HUDEP-2 (cell line): ENCODE data around the gene HORMAD2.

Experiments
- DNase-seq, 76 experiments: peaks; one replicate each; lab custom pipeline; 2025; ENCODE audit not compliant: unreplicated experiment in 76 of 76; lab: John Stamatoyannopoulos, UW

HORMAD2 gene

DNA sequence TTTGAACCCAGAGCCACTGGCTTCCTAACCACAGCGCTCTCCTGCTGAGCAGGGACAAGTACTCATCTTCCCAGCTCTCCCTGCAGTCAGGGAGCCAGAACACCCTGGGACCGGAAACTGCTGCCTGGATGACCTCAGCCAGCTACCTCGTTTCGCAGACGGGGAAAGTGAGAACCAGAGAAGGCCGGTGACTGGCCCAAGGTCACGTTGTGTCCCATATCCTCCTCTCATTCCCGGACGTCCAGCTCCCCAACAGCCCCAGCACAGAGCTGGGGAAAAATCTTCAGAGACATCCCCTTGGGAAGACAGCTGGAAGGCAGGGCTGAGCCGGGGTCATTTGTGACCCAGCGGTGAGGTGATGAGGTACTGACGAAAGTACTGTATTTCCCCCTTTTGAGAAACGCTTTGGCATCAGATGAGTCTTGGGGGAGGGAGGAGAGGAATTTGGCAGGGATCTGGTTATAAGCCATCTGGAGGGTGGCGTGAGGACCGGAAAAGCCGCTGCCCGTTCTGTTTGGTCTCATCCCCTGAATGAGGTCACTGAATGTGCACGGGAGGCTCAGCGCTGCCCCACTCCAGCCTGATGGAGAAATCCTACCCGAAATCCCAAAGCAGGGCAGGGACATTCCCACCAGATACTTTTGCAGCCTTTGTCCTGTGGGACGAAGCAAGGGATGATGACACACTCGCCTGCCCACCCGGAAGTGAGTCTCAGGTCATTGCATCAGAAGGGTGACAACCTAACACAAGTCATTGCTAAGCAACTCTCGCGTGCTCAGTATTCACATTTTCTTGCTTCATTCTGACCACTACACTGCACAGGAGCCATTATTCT is 125.2 kb downstream of the HORMAD2 start:
- no peak for DNase-seq

DNA sequence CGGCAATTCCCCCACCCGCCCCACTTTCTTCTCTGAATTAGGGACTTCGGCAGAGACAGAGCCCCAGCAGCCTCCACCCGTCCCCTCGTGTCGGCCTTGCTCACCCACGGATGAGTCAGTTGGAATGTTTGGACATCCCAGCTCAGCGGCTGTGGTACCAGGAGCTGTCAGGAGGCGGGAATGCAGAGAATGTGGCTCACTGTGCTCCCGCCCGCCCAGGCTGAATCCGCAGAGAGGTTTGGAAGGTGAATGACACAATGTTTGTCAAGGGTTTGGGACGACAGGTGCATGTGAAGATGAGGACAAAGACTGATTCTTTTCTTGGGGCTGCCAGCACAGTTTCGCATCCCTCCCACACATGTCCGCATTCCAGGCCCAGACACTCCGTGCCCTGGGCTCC is 126.7 kb downstream of the HORMAD2 start:
- no peak for DNase-seq

DNA sequence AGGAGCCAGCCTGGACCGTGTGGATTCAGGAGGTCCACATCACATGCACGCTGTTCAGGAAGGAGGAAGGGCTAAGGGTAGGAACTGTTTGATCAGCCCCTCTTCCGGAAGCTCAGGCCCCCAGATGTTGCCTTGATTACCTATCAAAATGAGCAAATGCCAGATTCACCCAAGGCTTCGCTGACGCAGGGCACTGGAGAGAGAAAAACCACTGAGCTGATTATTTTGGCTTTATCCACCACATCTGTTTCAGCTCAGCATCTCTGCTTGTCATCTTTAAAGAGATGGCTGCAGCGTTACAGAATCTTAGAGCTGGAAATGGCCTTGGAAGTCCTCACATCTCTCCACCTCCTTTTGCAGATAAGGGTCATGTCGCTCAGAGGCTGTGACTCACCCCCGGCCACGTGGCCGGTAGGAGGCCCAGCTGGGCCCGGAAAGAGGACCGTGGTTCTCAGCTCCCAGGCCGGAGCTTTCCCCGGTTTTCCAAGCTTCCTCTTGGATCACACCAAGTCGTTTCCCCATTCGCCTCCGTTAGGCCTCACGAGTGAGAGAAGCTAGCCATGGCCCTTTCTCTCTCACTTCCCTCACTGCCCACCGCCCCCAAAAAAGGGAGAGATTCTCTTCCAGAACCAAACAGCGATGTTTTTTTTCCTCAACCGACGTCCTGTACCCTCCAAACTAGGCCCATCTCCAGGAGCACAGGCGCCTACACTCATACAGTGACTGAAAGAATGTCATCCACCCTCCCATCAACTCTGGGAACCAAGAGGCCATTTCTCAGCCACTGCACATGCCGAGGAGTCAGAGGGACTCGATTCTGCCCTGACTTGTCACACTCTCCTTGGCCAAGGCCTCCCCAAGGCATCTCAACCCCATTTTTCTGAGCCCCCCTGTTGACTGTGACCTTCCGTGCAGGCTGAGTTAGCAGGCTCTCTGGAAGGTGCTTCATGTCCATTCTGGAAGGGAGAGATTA is 128.7 kb downstream of the HORMAD2 start:
- peak in 73 of 76 experiments; percentile 31 to 88 (median 69) for DNase-seq

DNA sequence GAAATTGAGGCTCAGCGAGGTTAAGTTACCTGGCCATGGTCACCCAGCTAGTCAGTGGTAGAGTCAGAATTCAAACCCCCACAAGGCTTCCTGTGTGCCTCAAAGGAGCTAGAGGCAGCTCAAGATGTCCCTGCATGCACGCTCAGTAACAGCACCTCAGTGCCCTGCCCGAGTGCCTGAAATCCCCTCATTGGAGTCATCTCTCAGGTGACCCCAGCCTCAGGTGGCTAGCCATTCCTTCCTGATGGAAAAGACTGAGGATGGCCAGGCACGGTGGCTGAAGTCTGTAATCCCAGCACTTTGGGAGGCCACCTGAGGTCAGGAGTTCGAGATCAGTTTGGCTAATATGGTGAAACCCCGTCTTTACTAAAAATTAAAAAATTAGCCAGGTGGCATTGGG is 129.4 kb downstream of the HORMAD2 start:
- DNase-seq, result no peak

DNA sequence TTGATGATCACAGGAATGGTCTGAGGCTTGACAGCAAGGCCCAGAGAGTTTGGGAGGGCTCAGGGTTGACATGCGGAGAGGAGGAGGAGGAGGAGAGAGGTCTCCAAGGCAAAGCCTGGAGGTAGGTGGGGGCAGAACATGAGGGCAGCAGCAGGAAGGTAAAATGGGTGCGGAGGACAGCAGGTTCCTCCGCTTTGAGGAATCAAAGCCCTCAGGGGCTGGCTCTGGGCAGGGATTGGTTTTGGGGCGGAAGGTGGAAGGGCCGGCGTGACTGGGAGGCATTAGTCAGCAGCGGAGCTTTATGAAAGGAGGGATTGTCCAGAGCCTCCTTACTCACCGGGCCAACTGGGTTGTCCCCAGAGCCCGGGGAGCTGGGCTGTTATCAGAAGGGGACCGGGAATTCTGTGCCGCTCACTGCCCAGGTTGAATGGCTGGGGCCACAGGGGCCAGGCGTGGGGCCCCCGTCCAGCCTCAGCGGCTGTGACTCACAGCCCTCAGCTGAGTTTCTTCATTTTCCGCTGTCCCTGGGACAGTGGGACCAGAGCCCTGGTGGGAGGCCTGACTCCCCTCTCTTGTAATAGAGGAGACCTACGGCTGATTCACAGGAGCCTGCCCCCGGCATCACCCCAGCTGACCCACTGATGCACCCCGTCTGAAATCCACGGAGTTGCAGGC is 130.1 kb downstream of the HORMAD2 start:
- no peak for DNase-seq

DNA sequence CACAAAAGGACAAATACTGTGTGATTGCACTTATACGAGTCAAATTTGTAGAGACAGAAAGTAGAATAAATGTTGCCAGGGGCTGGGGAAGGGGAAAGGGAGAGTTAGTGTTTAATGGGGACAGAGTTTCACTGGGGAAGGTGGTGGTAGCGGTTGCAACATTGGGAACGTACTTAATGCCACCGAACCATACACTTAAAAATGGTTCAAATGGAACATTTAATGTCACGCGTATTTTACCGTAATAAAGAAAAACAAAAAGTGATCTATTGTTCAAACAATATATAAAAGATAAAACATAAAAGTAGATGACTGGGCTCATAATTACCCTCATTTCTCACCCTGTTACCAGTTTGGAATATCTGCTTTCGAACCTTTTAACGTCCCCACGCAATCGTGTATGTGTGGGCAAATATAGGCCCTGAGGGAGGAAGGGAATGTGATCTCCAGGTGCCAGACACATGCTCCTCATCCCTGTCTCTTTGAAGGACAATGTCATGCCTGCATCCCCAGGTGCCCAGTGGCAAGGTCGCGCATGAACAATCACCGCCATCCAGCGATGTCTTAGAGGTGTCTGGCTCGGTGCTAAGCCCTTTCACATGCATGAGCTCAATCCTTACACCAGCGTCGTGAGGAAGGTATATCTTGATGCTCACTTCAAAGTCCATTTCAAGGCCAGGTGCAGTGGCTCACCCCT is 131.0 kb downstream of the HORMAD2 start:
- no peak for DNase-seq

DNA sequence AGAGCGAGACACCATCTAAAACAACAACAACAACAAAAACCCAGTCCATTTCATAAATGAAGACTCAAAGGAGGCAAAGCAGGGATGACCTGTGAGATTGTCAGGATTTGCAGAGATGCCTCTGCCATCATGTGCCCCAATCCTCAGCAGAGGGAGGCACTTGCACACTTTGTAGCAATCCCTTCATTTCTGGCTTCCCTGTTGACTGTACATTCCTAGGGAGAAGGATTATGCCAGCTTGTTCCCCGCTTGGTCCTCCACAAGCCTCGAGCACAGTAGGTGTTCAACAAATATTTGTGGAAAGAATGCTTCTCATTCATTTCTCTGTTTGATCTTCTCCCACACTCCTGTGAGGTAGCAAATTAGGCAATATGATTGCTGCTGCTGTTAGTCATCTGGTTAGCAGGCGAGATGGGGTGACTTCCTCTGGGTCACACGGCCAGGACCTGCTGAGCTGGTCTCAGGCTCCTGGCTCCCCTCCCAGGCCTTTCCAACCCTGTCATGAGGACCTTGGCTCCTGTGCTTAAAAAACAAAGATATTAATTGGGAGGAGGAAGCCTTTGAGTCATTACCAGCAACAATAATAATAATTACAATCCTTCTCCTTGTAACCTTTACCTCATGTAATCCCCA is 132.2 kb downstream of the HORMAD2 start:
- DNase-seq, result peak in 40 of 76 experiments; percentile 4 to 58 (median 28)

DNA sequence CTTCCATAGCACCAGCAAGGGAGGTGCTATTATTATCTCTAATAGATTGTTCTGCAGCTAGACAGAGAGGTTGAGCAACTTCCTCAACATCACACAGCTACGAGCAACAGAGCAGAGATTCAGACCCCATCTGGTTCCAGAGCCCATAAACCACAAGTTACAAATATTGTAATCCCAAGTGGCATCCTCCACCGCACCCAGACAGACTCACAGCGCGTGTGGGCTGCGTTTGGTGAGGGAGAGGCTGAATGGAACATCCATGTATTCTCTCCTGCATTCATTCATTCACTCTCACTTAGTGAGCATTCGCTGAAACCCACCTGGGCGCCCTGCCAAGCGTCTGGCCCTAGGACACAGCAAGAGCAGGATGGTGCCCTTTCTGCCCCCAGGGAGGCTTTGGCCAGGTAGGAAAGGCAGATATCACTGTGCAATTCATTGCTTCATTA is 132.8 kb downstream of the HORMAD2 start:
- DNase-seq, result peak in 1 of 76 experiments; percentile 45

DNA sequence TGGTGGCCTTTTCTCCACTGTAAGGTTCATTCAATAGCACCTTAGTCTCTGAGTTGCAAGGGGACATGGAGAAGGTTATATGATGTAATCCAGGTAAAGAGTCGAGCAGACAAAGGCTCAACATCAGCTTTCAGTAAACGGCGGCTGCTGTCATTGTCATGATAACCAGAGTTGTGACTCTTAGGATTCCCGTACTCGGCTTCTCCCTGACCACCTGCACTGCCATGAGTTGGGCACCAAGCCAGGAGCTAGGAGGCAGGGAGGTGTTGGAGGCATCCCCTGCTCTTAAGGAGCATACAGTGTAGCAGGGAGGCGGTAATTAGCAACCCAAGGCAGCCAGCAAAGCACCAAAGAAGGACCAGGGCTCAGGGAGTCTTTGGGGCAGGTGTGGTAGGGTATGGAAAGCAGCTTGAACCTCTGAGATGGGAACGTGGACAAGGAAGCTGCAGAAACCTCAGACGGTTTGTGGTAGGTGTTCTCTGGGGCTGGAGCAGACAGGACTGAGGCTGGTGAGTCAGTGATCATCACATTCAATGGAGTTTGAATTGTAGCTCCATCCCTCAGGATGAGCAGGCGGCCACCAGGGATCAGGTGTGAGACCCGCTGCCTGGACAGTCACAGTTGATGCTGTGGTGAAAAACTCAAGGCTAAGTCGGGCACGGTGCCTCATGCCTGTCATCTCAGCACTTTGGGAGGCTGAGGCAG is 134.6 kb downstream of the HORMAD2 start:
- no peak for DNase-seq

DNA sequence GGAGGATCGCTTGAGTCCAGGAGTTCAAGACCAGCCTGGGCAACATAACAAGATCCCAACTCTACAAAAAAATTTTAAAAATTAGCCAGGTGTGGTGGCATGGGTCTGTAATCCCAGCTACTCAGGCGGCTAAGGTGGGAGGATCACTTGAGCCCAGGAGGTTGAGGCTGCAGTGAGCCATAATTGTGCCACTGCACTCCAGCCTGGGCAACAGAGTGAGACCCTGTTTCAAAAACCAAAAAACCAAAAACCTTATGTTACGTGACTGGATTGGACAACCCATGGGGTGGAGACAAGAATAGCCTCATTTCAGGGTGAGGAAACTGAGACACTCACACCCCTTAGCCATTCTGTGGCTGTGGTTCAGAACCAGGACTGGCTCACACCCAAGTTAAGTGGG is 136.0 kb downstream of the HORMAD2 start:
- DNase-seq, result peak in 3 of 76 experiments; percentile 58 to 61 (median 60)

DNA sequence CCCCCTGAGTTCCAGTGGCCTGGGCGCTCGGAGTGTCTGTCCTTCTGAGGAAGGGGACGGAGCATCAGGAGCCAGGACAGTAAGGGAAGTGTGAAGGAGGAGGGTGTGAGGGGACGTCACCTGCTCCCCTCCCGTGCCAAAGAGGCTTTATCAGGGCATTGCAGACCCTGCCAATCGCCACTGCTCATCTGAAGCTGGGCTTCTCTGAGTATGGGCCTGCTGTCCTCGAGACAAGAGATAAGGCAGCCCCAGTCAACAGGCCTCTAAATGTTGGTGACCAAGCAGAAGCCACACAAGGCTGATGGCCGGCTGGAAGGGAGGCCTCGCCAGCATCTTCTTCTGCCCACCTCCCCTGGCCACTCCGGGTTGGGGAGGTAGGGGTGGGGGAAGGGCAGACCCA is 136.4 kb downstream of the HORMAD2 start:
- peak in 75 of 76 experiments; percentile 56 to 98 (median 92) for DNase-seq

DNA sequence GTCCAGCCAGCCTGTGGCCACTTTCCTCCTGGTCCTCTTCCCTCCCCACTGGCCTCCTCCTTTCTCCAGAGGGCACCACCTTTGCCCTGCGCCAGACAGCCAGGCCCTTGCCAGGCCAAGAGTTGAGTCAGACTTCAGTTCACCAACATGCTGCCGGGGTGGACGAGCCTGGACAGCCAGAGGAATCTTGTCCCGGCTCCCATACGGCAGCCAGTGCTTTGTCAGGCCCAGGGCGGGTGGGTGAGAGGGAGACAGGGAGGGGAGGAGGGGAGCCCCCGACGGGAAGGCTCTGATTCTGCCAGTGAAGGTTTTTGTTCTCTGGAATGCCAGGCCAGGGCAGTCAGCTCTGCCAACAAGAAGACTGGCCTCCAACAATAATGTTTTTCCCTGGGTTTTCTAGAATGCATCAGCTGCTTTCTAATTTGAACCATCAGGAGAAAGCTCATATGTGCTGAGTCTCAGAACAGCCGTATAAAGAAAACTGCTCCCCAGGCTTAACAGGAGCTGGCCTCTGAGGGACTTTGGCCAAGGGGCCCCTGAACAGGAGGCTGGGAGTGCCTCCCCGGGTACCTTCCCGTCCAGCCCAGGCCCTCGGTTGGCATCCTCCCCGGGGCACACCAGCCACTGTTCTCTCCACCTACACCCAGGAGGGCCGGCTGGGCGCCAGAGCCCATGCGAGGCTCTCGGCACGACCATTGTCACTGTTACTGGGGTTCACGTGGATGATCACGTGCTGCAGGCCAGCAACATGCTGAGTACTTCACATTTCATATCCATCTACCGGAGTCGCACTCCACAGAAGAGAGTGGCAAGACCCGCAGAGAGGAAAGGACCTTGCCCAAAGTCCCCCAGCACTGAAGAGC is 137.7 kb downstream of the HORMAD2 start:
- DNase-seq, result peak in 2 of 76 experiments; percentile 36 to 63

DNA sequence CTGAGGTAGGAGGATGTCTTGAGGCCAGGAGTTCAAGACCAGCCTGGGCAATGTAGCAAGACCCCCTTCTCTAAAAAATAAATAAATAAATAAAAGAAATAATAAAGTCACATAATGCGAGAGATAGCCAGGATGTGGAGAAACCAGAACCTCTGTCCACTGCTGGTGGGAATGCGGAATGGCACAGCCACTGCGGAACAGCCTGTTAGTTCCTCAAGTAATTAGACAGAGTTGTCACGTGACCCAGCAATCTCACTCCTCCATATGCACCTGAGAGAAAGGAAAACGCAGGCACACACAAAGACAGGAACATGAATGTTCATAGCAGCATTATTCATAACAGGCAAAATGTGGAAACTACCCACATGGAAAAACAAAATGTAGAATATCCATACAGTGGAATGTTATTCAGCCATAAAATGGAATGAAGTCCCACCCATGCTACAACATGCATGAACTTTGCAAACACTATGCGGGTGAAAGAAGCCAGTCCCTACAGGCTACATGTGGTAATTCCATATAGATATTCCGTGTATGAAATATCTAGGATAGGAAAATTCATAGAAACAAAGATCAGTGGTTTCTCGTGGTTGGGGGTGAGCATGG is 138.9 kb downstream of the HORMAD2 start:
- DNase-seq, result no peak

DNA sequence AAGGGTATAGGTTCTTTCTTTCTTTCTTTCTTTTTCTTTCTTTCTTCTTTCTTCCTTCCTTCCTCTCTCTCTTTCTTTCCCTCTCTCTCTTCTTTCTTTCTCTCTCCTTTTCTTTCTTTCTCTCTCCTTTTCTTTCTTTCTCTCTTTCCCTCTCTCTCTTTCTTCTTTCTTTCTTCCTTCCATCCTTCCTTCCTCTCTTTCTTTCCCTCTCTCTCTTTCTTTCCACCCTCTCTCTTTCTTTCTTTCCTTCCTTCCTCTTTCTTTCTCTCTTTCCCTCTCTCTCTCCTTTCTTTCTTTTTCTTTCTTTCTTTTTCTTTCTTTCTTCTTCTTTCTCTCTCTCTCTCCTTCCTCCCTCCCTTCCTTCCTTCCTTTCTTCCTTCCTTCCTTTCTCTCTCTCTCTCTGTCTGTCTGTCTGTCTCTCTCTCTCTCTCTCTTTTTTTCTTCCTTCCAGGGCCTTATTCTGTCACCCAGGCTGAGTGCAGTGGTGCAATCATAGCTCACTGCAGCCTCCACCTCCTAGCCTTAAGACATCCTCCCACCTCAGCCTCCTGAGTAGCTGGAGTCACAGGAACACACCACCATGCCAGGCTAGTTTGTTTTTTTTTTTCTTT is 139.5 kb downstream of the HORMAD2 start:
- no peak for DNase-seq

DNA sequence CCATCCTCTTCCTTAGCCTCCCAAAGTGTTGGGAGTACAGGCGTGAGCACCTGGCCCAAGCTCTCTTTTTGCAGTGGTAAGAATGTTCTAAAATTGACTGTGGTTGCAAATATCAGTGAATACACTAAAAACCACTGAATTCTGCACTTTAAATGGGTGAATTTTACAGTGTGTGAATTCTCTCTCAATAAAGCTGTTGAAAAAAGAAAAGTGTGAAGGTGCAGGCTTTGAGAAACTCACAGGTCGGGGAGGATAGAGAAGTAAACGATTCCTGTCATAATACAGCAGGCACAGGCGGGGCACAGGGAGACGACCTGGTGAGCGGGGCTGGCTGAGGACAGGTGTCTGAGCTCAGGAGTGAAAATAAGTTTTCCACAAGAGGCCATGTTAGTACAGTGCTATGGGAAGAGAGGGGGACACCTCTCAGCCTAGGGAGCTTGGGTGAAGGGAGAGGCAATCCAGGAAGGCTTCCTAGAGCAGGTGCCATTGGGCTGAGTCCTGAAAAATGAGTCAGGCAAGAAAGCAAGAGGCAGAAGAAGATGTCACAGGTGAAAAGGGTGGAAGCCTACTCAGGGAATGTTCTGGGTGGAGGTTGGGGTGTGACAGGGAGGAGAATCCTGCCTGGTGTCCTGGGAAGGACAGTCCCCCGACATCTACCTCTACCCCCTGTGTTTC is 140.2 kb downstream of the HORMAD2 start:
- no peak for DNase-seq

DNA sequence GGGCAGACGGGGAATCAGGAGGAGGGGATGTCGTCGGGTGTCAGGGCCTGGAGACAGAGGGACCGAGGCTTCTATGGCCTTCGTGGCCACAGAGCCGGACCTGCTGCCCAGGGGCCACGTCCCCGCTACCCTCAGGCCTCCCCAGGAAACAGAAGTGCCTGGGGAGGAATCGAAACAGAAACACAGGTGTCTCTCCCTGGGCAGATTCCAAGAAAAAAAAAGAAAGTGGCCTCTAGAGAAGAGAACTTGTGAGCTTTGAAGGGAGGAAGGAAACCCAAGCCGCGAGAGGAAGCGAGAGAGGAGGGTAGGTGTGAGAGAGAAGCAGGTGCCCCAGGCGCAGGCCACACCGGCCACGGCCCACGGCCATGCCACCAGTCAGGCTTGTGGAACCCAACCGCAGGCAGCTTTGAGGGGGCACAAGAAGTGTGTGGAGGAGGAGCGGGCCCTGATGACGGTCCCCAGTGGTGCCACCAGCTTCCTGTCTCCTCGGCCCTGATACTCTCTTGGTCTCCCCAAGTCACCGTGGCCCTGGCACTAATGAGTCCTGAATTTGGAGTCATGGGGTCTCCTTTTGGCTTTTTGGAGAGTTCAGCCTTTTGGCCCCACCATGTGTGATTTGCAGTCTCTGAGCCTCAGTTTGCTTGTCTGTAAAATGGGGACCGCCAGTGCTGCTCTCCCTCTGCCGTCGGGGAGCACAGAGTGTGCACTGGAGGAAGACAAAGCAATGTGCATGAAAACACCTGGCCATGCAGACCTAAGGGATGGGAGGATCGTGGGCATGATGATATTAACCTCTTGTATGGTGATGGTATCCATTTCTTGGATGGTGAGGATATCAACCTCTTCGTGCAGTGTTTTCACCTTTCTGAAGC is 141.1 kb downstream of the HORMAD2 start:
- no peak for DNase-seq
